Caki2 (cell line): ENCODE results near the gene STXBP3. TPM values are rescaled to one million over a fixed set of nuclear protein-coding genes. Genes with fewer than 3 reads are reported as not detected.
"Not testable (repeated sequence)": the region's sequence is repeated elsewhere in the genome, so short reads cannot be mapped to it uniquely, and the experiment has no call there.

Experiments
- DNase-seq: peaks from one replicate; pipeline ENCODE4 v3.0.0-alpha.2; 2015; ENCODE audit warnings: low read depth
- in situ Hi-C: cut with HindIII; loops from 2 replicates; pipeline ENCODE4 v1.10.0; 2016; ENCODE audit warnings: low sequenced_read_pairs, low pct_unique_long_range_greater_than_20kb, mixed read lengths
- total RNA-seq: library from RNA; depleted of rRNA; stranded (reverse); fragments of >200 nt; shearing (Covaris generic); gene quantifications from 2 replicates; pipeline ENCODE4 v1.2.3, GENCODE V29; 2014; ENCODE audit warnings: low replicate concordance

STXBP3 gene
- total RNA-seq, 1 experiment from 2014 or later, result 7.3 TPM

GRCh38 chr1:108725906-108726305 is 20.6 kb upstream of the STXBP3 start:
- in situ Hi-C loops, result no loop called here
- DNase-seq, result no peak

- no peak for DNase-seq
- in situ Hi-C loops, result no loop called here
Measured at GRCh38 chr1:108728327-108728923, 18.0 kb upstream of the STXBP3 start.

GRCh38 chr1:108729481-108729880 is 17.0 kb upstream of the STXBP3 start:
- no peak for DNase-seq
- in situ Hi-C loops, result no loop called here

DNA sequence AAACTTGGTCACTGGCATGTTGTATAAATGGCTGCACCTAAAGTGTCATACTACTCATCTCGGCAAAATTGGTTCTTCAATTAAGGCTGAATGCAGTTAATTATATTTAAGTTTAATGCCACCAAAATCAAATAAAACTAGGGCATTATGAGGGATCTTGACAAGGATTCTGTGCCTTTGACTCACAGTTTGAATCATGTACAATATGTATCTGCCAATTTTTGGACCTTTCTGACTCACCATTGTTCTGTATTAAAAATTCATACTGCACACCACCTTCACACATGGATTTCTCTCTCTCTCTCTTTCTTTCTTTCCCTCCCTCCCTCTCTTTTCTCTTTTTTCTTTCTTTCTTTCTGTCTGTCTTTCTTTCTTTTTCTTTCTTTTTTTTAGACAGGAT is 14.1 kb upstream of the STXBP3 start:
- in situ Hi-C loops, result no loop called here
- DNase-seq, result no peak

GRCh38 chr1:108734171-108734865 is 12.2 kb upstream of the STXBP3 start:
- in situ Hi-C loops, result no loop called here
- no peak for DNase-seq

DNA sequence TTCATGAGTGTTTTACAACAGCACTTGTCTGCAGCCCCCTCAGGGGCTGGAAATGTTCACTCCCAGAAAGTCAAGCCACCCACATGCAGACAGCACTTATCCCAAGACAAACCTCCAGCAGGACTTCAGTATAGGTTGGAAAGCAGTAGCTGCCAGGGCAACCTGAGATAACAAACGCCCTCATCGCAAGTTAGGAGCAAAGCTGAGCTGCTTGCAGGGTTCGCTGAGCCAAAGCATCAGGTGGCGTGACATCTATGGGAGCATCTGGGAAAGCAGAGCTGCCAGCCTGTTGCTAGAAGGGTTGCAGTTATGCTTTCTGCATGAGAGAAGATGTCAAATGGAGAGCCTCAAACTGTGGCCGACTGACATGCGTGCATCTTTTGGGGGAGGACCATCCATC is 4.2 kb upstream of the STXBP3 start:
- in situ Hi-C loops, result no loop called here
- DNase-seq, result no peak

DNA sequence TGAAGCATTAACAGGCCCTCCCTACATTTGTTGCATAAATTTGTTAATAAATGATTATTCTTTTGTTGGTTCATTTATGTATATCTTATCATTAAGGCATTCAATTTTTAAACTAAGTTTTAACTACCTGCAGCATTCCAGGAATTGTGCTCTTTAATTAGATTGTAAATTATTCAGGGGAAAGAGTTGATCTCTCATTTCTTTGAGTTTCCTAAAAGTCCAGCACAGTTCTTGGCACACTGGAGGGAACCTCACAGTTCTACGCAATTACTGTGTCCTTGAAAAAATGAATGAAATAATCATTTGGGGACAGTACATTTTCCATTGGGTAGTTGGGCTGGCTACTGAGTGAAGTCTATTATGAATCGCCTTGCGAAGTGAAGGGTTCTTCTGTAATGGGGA is 493 bp upstream of the STXBP3 start:
- DNase-seq, result no peak
- in situ Hi-C loops, result no loop called here

DNA sequence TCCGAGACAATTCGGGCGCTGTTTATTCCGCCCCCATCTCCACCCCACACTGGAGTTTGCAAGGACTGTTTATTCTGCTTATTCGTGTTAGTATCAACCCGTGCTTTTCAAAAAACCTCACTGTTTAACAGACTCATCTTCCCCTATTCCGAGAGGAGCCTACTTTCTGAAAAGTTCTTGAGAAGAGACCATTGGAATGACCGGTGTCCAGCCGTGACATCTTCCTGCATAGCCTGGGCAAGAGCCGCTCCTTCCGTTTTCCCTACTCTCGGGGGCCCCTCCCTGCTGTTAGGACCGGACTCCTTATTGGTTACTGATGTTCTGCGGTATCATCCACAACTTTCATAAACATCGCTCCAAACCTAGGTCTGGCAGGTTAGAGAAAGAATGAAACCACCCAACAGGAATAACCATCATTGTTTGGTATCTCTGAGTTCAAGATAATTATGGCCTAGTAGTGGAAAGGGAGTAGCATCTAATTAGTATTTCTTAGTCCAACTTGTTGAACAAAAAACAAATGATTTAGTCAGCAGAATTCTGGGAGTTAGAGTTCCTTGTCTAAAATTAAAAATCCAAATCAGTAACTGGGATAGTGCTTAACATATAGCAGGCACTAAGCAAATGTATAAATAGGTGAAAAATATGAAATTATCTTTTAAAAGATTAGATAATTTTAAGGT is 837 bp downstream of the STXBP3 start:
- in situ Hi-C loops, result no loop called here
- DNase-seq, result peak; percentile 71

GRCh38 chr1:108747898-108748297 is 1.4 kb downstream of the STXBP3 start:
- no peak for DNase-seq
- in situ Hi-C loops, result no loop called here

- in situ Hi-C loops, result no loop called here
- no peak for DNase-seq
Measured at GRCh38 chr1:108749081-108749480, 2.6 kb downstream of the STXBP3 start.

DNA sequence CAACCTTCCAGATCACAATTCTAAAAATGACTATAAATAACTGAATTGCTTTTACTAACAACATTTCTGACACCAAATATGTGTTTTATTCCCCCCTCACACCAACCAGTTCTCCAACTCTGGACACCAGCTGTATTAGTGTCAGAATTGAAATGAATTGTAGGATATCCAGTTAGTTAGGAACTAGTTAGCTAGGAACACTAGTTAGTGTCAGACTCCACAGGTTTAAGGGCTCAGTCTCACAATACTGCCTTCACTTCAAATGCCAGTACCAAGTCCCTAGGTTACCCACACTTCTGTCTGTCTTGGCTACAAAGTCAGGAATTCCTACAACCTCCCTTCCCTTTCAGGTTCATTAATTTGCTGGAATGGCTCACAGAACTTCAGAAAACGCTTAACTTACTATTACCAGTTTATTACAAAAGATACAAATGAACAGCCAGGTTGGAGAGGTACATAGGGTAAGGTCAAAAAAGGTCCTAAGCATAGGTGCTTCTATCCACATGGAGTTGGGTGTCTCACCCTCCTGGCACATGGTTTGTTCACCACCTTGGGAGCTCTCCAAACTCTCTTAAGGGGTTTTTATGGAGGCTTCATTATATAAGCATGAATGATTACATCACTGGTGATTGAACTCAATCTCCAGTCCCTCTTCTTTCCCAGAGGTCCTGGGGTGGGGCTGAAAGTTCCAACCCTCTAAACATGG is 4.2 kb downstream of the STXBP3 start:
- peak; percentile 60 for DNase-seq
- in situ Hi-C loops, result no loop called here

DNA sequence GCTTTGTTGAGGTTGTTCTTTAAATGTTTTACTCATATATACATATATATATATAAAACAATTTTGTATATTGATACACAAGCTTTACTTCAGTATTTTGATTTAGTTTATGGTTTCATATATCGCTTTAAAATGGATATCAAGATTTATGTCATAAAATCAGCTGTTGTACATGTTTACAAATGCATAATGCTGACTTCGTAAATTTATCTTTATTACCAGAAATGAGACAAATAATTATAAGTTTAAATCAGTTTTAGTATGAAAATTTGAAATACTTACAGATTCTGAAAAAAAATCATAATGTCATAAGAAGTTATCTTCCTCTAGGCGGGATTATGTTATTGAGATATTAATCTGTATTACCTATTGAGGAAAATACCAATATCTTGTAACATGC is 6.9 kb downstream of the STXBP3 start:
- in situ Hi-C loops, result no loop called here
- DNase-seq, result no peak

GRCh38 chr1:108758796-108759195 is 12.3 kb downstream of the STXBP3 start:
- no peak for DNase-seq
- in situ Hi-C loops, result no loop called here

GRCh38 chr1:108767115-108767514 is 20.6 kb downstream of the STXBP3 start:
- no peak for DNase-seq
- in situ Hi-C loops, result no loop called here

DNA sequence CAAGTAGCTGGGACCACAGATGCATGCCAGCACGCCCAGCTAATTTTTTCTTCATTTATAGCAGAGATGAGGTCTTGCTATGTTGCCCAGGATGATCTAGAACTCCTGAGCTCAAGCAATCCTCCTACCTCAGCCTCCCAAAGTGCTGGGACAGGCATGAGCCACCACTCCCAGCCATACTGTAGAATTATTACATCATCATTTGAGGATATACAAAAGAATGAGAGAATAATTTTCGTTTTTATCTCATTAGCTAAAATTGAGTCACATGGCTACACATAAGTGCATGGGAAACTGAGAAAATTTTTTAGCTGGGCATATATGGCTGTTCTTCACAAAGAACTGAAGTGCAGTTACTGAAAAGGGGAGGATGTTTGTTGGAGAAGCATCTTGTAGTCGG is 21.2 kb downstream of the STXBP3 start:
- in situ Hi-C loops, result no loop called here
- DNase-seq, result no peak

DNA sequence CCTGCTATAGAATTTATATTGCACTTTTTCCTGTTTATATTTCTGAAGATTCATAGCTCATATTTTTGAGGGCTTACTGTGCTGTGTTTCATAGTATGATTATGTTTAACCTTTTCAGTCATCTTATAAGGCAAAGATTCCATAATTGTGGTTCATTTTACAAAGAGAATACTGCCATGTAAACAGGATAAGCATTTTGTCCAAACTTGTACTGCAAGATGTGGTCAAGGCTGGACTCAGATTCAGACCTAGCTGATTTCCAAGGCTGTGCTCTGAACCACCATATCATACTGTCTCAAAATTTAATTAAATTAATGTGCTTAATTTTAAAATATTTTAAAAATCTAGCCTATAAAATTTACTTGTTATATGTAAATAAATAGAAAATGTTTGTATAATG is 31.4 kb downstream of the STXBP3 start:
- DNase-seq, result no peak
- in situ Hi-C loops, result no loop called here

DNA sequence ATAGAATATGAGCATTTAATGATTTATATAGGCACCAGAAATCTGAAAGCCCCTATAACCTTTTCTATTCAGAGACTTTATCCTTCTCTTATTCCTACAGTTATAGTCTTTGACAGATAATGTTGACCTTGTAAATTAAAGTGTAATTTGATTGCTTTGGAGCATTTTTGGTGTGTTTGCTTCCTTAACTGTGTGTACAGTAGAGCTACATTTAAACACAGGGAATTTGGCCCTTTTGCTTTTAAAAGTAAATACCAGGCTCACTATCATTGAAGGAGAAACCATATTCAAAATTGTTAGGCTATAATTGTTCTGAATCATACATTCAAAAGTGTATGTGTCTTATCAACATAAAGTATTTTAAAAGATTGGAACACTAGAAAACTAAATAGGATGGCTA is 33.0 kb downstream of the STXBP3 start:
- DNase-seq, result no peak
- in situ Hi-C loops, result no loop called here

GRCh38 chr1:108780937-108781574 is 34.6 kb downstream of the STXBP3 start:
- DNase-seq, result no peak
- in situ Hi-C loops, result no loop called here

- in situ Hi-C loops, DNase-seq: not testable (repeated sequence)
Measured at GRCh38 chr1:108781575-108781944, 35.1 kb downstream of the STXBP3 start.
